Measurements from ENCODE around the gene JADE1. TPM values are rescaled to one million over a fixed set of nuclear protein-coding genes. Genes with fewer than 3 reads are reported as not detected.

The JADE1 gene
- total RNA-seq, 2 experiments from 2014 or later = 43.1 to 64.0 TPM

GRCh38 chr4:128865132-128865531 is 55.6 kb downstream of the JADE1 start:
- H3K4me1 ChIP-seq (ENCODE audit: insufficient read depth, low read length, poor library complexity, severe bottlenecking) = peaks cover 5% of the 10 kb centered on the region
- intact Hi-C loops (cut with micrococcal nuclease; ENCODE audit: unreplicated experiment) = no loop called here
- no peak overlapping the region for H3K4me3 ChIP-seq (ENCODE audit: low read depth, low read length, poor library complexity, severe bottlenecking)
- no peak for TF ChIP-seq CTCF (conservative IDR thresholded peaks at IDR 0.05; ENCODE audit: low read length)
- TF ChIP-seq EZH2phosphoT487 (IDR thresholded peaks at IDR 0.05; ENCODE audit: borderline replicate concordance, low read depth, low read length) = no peak
- DNase-seq (ENCODE audit: low spot score) = no peak
- peaks cover 11% of the 10 kb centered on the region; the same call in 1 of the 2 replicates for H3K79me2 ChIP-seq (ENCODE audit: insufficient read depth, low read depth, low read length)
- H4K20me1 ChIP-seq (ENCODE audit: insufficient read depth, low read length) = 0 out of 2 replicates have a peak, but pooled peaks cover 11% of the 10 kb centered on the region
- no peak overlapping the region for H3K27ac ChIP-seq (ENCODE audit: low read depth, low read length, poor library complexity, severe bottlenecking)
- H3K4me2 ChIP-seq (ENCODE audit: low read length) = no peak overlapping the region
- no TSS peak for BruUV-seq (replicated peaks)
- no peaks in the 10 kb centered on the region for H3K9me3 ChIP-seq (ENCODE audit: low read length)
- peaks cover 100% of the 10 kb centered on the region for H3K36me3 ChIP-seq (ENCODE audit: insufficient read depth, low read length)
- H2AFZ ChIP-seq (ENCODE audit: low read length) = no peak overlapping the region
- no peaks in the 10 kb centered on the region for H3K9me2 ChIP-seq (ENCODE audit: insufficient read depth, low read length)
- CTCF ChIA-PET (ENCODE audit: unreplicated experiment) = no interaction called here
- POLR2A ChIA-PET = no interaction called here

- H3K36me3 ChIP-seq (ENCODE audit: insufficient read depth, low read length) = peaks cover 100% of the 10 kb centered on the region
- no peaks in the 10 kb centered on the region for H3K9me2 ChIP-seq (ENCODE audit: insufficient read depth, low read length)
- no peak overlapping the region for H3K27ac ChIP-seq (ENCODE audit: low read depth, low read length, poor library complexity, severe bottlenecking)
- H3K4me2 ChIP-seq (ENCODE audit: low read length) = no peak overlapping the region
- DNase-seq (ENCODE audit: low spot score) = no peak
- peaks cover 11% of the 10 kb centered on the region; the same call in 1 of the 2 replicates for H3K79me2 ChIP-seq (ENCODE audit: insufficient read depth, low read depth, low read length)
- ChIA-PET POLR2A (no interaction called here), CTCF (ENCODE audit: unreplicated experiment) (no interaction called here)
- TF ChIP-seq EZH2phosphoT487 (IDR thresholded peaks at IDR 0.05; ENCODE audit: borderline replicate concordance, low read depth, low read length) = no peak
- no peak for TF ChIP-seq CTCF (conservative IDR thresholded peaks at IDR 0.05; ENCODE audit: low read length)
- intact Hi-C loops (cut with micrococcal nuclease; ENCODE audit: unreplicated experiment) = no loop called here
- no TSS peak for BruUV-seq (replicated peaks)
- H4K20me1 ChIP-seq (ENCODE audit: insufficient read depth, low read length) = 0 out of 2 replicates have a peak, but pooled peaks cover 11% of the 10 kb centered on the region
- no peak overlapping the region for H3K4me3 ChIP-seq (ENCODE audit: low read depth, low read length, poor library complexity, severe bottlenecking)
- peaks cover 5% of the 10 kb centered on the region for H3K4me1 ChIP-seq (ENCODE audit: insufficient read depth, low read length, poor library complexity, severe bottlenecking)
- H3K9me3 ChIP-seq (ENCODE audit: low read length) = no peaks in the 10 kb centered on the region
- H2AFZ ChIP-seq (ENCODE audit: low read length) = no peak overlapping the region
Measured at GRCh38 chr4:128866269-128866668, 56.8 kb downstream of the JADE1 start.

GRCh38 chr4:128866691-128867090 is 57.2 kb downstream of the JADE1 start:
- no peak for TF ChIP-seq CTCF (conservative IDR thresholded peaks at IDR 0.05; ENCODE audit: low read length)
- TF ChIP-seq EZH2phosphoT487 (IDR thresholded peaks at IDR 0.05; ENCODE audit: borderline replicate concordance, low read depth, low read length) = no peak
- ChIA-PET CTCF (ENCODE audit: unreplicated experiment) (no interaction called here), POLR2A (no interaction called here)
- Histone ChIP-seq H3K79me2 (ENCODE audit: insufficient read depth, low read depth, low read length) (peaks cover 11% of the 10 kb centered on the region; the same call in 1 of the 2 replicates), H3K4me2 (ENCODE audit: low read length) (no peak overlapping the region), H4K20me1 (ENCODE audit: insufficient read depth, low read length) (0 out of 2 replicates have a peak, but pooled peaks cover 11% of the 10 kb centered on the region), H3K27ac (ENCODE audit: low read depth, low read length, poor library complexity, severe bottlenecking) (no peak overlapping the region), H2AFZ (ENCODE audit: low read length) (no peak overlapping the region), H3K36me3 (ENCODE audit: insufficient read depth, low read length) (peaks cover 100% of the 10 kb centered on the region), H3K9me2 (ENCODE audit: insufficient read depth, low read length) (no peaks in the 10 kb centered on the region), H3K4me3 (ENCODE audit: low read depth, low read length, poor library complexity, severe bottlenecking) (no peak overlapping the region), H3K4me1 (ENCODE audit: insufficient read depth, low read length, poor library complexity, severe bottlenecking) (peaks cover 5% of the 10 kb centered on the region), H3K9me3 (ENCODE audit: low read length) (no peaks in the 10 kb centered on the region)
- intact Hi-C loops (cut with micrococcal nuclease; ENCODE audit: unreplicated experiment) = no loop called here
- no peak for DNase-seq (ENCODE audit: low spot score)
- no TSS peak for BruUV-seq (replicated peaks)

Measured in OCI-LY7 (cell line).